HepG2 (cell line): Measurements from ENCODE around the gene PCNA. TPM values are rescaled to one million over a fixed set of nuclear protein-coding genes. Genes with fewer than 3 reads are reported as not detected.

ENCODE experiments used
- ATF2 ChIP-seq: sonication (generic); formaldehyde crosslinking; IDR thresholded peaks from 2 replicates; pipeline ENCODE4 v1.4.0; 2020; ENCODE audit warnings: missing genetic modification reagents
- CHD4 ChIP-seq: fragments of 200-600 bp; sonication (generic); IDR thresholded peaks from 2 replicates; pipeline ENCODE4 v1.7.0; 2017; ENCODE audit warnings: mild to moderate bottlenecking, low read length, borderline replicate concordance
- ERF ChIP-seq: IDR thresholded peaks from 2 replicates; pipeline ENCODE4 v1.6.1; 2018; ENCODE audit warnings: missing biosample characterization, missing genetic modification reagents
- HOMEZ ChIP-seq: IDR thresholded peaks from 2 replicates; pipeline ENCODE4 v1.6.1; 2016; ENCODE audit warnings: low read depth
- MXI1 ChIP-seq: IDR thresholded peaks from 3 replicates; pipeline ENCODE4 v1.6.1; 2012; ENCODE audit warnings: low read depth, low read length, inconsistent platforms, borderline replicate concordance
- NFYB ChIP-seq: sonication (generic); formaldehyde crosslinking; IDR thresholded peaks from 2 replicates; pipeline ENCODE4 v1.4.0; 2020; ENCODE audit warnings: missing genetic modification reagents
- PAWR ChIP-seq: sonication (generic); formaldehyde crosslinking; IDR thresholded peaks from 2 replicates; pipeline ENCODE4 v1.4.0; 2020; ENCODE audit warnings: missing genetic modification reagents, mild to moderate bottlenecking, borderline replicate concordance
- SNAPC5 ChIP-seq: sonication (generic); formaldehyde crosslinking; IDR thresholded peaks from 2 replicates; pipeline ENCODE4 v1.8.1; 2023; ENCODE audit warnings: mild to moderate bottlenecking, missing genetic modification reagents, borderline replicate concordance
- SP4 ChIP-seq: sonication (generic); formaldehyde crosslinking; IDR thresholded peaks from 2 replicates; pipeline ENCODE4 v1.8.1; 2023; ENCODE audit warnings: mild to moderate bottlenecking, missing genetic modification reagents
- ZBTB25 ChIP-seq: IDR thresholded peaks from 2 replicates; pipeline ENCODE4 v1.6.1; 2018; ENCODE audit warnings: missing genetic modification reagents
- ZFP36L2 ChIP-seq: sonication (generic); formaldehyde crosslinking; IDR thresholded peaks from 2 replicates; pipeline ENCODE4 v1.4.0; 2020; ENCODE audit warnings: missing genetic modification reagents
- ZNF207 ChIP-seq: fragments of 450-650 bp; IDR thresholded peaks from 2 replicates; pipeline ENCODE4 v1.6.1; 2016; ENCODE audit warnings: antibody characterized with exemption, borderline replicate concordance
- ZNF329 ChIP-seq: sonication (generic); formaldehyde crosslinking; IDR thresholded peaks from 2 replicates; pipeline ENCODE4 v1.9.0; 2021; ENCODE audit warnings: low read depth, mild to moderate bottlenecking, missing genetic modification reagents
- ZNF430 ChIP-seq: sonication (generic); formaldehyde crosslinking; IDR thresholded peaks from 2 replicates; pipeline ENCODE4 v1.9.0; 2021; ENCODE audit warnings: mild to moderate bottlenecking, missing genetic modification reagents
- ZNF567 ChIP-seq: sonication (generic); formaldehyde crosslinking; IDR thresholded peaks from 2 replicates; pipeline ENCODE4 v1.8.1; 2023; ENCODE audit warnings: mild to moderate bottlenecking, missing genetic modification reagents, borderline replicate concordance
- ZNF574 ChIP-seq: sonication (generic); formaldehyde crosslinking; IDR thresholded peaks from 2 replicates; pipeline ENCODE4 v1.4.0; 2020; ENCODE audit warnings: missing genetic modification reagents
- ZNF790 ChIP-seq: sonication (generic); formaldehyde crosslinking; IDR thresholded peaks from 2 replicates; pipeline ENCODE4 v1.8.0; 2022; ENCODE audit warnings: missing genetic modification reagents, mild to moderate bottlenecking, borderline replicate concordance
- polyA plus RNA-seq, 8 experiments: library from polyadenylated mRNA; depleted of rRNA in 3 of 8; stranded (reverse) in 7 of 8; unstranded in 1 of 8; fragments of >200 nt; fragmentation: Illumina TruSeq in 4 of 8; extraction: Trizol in 4 of 8; gene quantifications; 2 replicates each; pipeline versions ENCODE4 v1.2.1 to v1.2.3, GENCODE V29; 2011 to 2016; ENCODE audit warnings: low read depth in 4 of 8, missing spikeins in 1 of 8, mixed read lengths in 1 of 8; ENCODE audit not compliant: insufficient read depth in 1 of 8
- total RNA-seq, 5 experiments: library from RNA; depleted of rRNA; stranded (reverse); fragments of >200 nt; fragmentation: Illumina TruSeq; extraction: Trizol; gene quantifications; 2 replicates each; pipeline ENCODE4 v1.2.3, GENCODE V29; 2016; ENCODE audit warnings: low read depth in 1 of 5

PCNA gene
- total and polyA plus RNA-seq, 2 of the 13 experiments (the other 11 are each of a cell fraction or from before 2014, with no cell fraction given), result 229 to 655 TPM

GRCh38 chr20:5119435-5120184 lies at the start of gene PCNA (continued):
- peak; percentile 87; the same call in 1 of the 2 replicates for TF ChIP-seq PAWR
- peak; percentile 93; the same call in 1 of the 2 replicates for TF ChIP-seq ZNF207
- TF ChIP-seq ZNF567, result peak; percentile 90
- TF ChIP-seq HOMEZ (CRISPR knock-in tag), result peak; percentile 85
- TF ChIP-seq SNAPC5 (CRISPR knock-in tag), result no peak; the same call in 1 of the 2 replicates
- peak; percentile 100 for TF ChIP-seq ZNF790
- peak; percentile 98 for TF ChIP-seq SP4 (CRISPR knock-in tag)
- TF ChIP-seq ZNF574, result peak; percentile 92
- TF ChIP-seq MXI1, result peak; percentile 73; the same call in 2 of the 3 replicates
- TF ChIP-seq ATF2 (CRISPR knock-in tag), result peak; percentile 82
- TF ChIP-seq ERF (CRISPR knock-in tag), result peak; percentile 84; the same call in 1 of the 2 replicates
- peak; percentile 87 for TF ChIP-seq ZNF329
- 0 out of 2 replicates have a peak, but pooled peaks have one; percentile 5 for TF ChIP-seq CHD4
- TF ChIP-seq ZNF430 (CRISPR knock-in tag), result peak; percentile 99
- TF ChIP-seq NFYB (CRISPR knock-in tag), result peak; percentile 94
- TF ChIP-seq ZBTB25, result peak; percentile 75; the same call in 1 of the 2 replicates
- TF ChIP-seq ZFP36L2 (CRISPR knock-in tag), result no peak; the same call in 1 of the 2 replicates
